ENCODE results near the gene MMEL1.

The MMEL1 gene

DNA sequence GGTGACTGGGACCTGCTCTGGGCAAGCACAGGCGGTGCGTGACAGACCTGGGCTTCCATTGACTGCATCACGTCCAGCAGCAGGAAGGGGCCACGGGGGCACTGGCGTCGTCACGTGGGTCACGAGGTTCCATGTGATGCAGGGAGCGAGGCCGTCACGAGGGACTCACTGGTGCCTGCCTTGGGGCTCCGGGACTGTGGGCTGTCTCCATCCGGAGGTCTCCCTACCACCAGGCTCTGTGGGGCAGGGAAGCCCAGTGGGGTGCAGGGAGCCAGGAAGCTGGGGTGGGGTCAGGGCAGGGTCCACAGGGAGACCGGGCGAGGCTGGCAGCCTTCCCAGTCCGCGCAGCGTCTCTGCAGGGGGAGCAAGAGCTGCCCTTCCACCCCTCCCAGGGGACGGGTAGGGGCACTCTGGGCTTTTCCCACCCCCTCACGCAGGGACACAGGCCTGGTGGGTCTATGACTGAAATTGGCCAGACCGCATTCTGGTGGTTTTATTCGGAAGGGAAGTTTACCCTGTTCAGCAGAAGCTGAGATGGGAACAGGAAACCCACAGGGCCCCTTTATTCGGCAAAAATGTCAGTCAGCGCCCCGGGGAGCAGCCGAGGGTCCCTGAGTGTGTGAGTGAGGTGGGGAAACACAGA lies 77.1 kb downstream of the MMEL1 start:
- peak overlapping the region; percentile 58 for H2BK12ac ChIP-seq (ENCODE audit: low read length)
- peaks cover 0 to 15% (median 0%) of the 10 kb centered on the region in 3 experiments for H3K27me3 ChIP-seq (ENCODE audit: control insufficient read depth in 3 of 3, insufficient read depth in 3 of 3, low read depth in 1 of 3, low read length in 3 of 3)

DNA sequence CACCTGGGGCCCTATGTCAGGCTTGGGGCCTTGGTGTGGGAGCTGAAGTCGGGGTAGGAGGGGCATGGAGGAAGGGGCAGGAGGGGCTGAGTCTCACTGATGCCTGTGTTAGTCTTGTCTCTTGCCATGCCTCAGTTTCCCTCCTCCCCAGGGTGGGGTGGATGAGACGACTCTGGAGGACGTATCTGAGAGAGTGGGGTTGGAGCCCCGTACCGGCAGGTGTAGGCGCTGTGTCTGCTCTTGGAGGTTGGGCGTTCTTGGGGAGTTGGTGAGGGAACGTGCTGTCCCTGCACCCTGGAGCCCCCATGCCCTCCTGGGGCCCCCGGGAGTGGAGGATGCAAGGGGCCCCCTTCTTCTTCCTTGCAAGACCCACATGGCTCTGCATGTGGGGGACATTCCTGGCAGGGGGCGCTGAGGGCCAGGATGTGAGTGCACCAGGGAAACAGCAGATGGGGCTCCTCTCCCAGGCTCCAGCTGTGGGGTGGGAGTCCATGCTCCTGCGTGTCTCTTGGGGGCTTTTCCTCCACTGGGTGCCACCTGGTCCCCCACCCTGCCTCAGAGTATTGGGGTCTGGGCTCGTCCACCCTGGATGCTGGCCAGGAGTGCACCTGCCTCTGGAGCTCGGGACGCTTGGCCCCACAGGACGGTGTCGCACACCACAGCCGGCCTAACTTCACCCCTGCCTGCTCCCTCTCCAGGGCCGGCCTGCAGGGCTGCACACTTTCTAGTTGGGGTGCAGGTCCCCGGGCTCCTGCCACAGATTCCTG lies 78.0 kb downstream of the MMEL1 start:
- Histone ChIP-seq H3K9me3 (replicated peaks in 1 of 2; ENCODE audit: control insufficient read depth in 2 of 2, insufficient read depth in 1 of 2, low read depth in 1 of 2, low read length in 2 of 2) (no peaks in the 10 kb centered on the region), H2BK15ac (ENCODE audit: low read length) (peak overlapping the region; percentile 100), H3K4ac (ENCODE audit: low read length) (peak overlapping the region; percentile 76), H2BK120ac (ENCODE audit: low read depth, low read length) (peak overlapping the region; percentile 91), H3K4me2 (ENCODE audit: insufficient read depth, low read length, poor library complexity, severe bottlenecking) (no peak overlapping the region), H3K23ac (ENCODE audit: low read depth, low read length, poor library complexity) (peak overlapping the region; percentile 65), H3K79me1 (ENCODE audit: low read depth, low read length) (peaks cover 2% of the 10 kb centered on the region), H3K9ac (ENCODE audit: low read depth, low read length, poor library complexity) (peak overlapping the region; percentile 15), H4K8ac (ENCODE audit: low read depth, low read length) (peak overlapping the region; percentile 82), H4K91ac (ENCODE audit: low read depth, low read length, poor library complexity) (no peak overlapping the region), H3K14ac (ENCODE audit: low read length) (no peak overlapping the region), H3K4me3 (ENCODE audit: low read length in 2 of 2) (no peak overlapping the region), H3K27ac (replicated peaks; ENCODE audit: low read length) (no peak overlapping the region), H3K18ac (ENCODE audit: low read length) (peak overlapping the region; percentile 98), H2BK5ac (ENCODE audit: low read length) (peak overlapping the region; percentile 62), H2AFZ (ENCODE audit: low read length) (no peak overlapping the region), H3K36me3 (replicated peaks in 1 of 2; ENCODE audit: control insufficient read depth in 2 of 2, insufficient read depth in 2 of 2, low read length in 2 of 2) (no peaks in the 10 kb centered on the region), H2BK12ac (ENCODE audit: low read length) (peak overlapping the region; percentile 86), H3K27me3 (ENCODE audit: control insufficient read depth in 3 of 3, insufficient read depth in 3 of 3, low read depth in 1 of 3, low read length in 3 of 3) (peaks cover 0 to 15% (median 0%) of the 10 kb centered on the region in 3 experiments), H3K4me1 (ENCODE audit: control insufficient read depth in 2 of 2, insufficient read depth in 1 of 2, low read depth in 1 of 2, low read length in 2 of 2) (peaks cover 7 to 15% of the 10 kb centered on the region in 2 donors), H2AK5ac (ENCODE audit: low read depth, low read length) (peak overlapping the region; percentile 100)
- WGBS, 2 donors (ENCODE audit: extremely low coverage in 2 of 2, insufficient read length in 2 of 2, insufficient replicate concordance in 1 of 2): no CpG with 5 or more reads among the region's 19 CpGs
- no peak for DNase-seq (ENCODE audit: low spot score)

More for the DNA sequence above, 77.1 kb downstream of the MMEL1 start:
- Histone ChIP-seq H2BK120ac (ENCODE audit: low read depth, low read length) (peak overlapping the region; percentile 91), H4K91ac (ENCODE audit: low read depth, low read length, poor library complexity) (peak overlapping the region; percentile 85), H3K4ac (ENCODE audit: low read length) (no peak overlapping the region), H2BK5ac (ENCODE audit: low read length) (peak overlapping the region; percentile 62), H3K4me1 (ENCODE audit: control insufficient read depth in 2 of 2, insufficient read depth in 1 of 2, low read depth in 1 of 2, low read length in 2 of 2) (peaks cover 7 to 15% of the 10 kb centered on the region in 2 donors), H3K9me3 (replicated peaks in 1 of 2; ENCODE audit: control insufficient read depth in 2 of 2, insufficient read depth in 1 of 2, low read depth in 1 of 2, low read length in 2 of 2) (no peaks in the 10 kb centered on the region), H2BK15ac (ENCODE audit: low read length) (peak overlapping the region; percentile 100), H3K27ac (replicated peaks; ENCODE audit: low read length) (no peak overlapping the region), H4K8ac (ENCODE audit: low read depth, low read length) (peak overlapping the region; percentile 3), H3K18ac (ENCODE audit: low read length) (peak overlapping the region; percentile 98), H3K4me3 (ENCODE audit: low read length in 2 of 2) (no peak overlapping the region), H3K79me1 (ENCODE audit: low read depth, low read length) (peaks cover 2% of the 10 kb centered on the region), H3K23ac (ENCODE audit: low read depth, low read length, poor library complexity) (peak overlapping the region; percentile 96), H2AFZ (ENCODE audit: low read length) (peak overlapping the region; percentile 85), H3K36me3 (replicated peaks in 1 of 2; ENCODE audit: control insufficient read depth in 2 of 2, insufficient read depth in 2 of 2, low read length in 2 of 2) (no peaks in the 10 kb centered on the region), H3K9ac (ENCODE audit: low read depth, low read length, poor library complexity) (peak overlapping the region; percentile 4), H3K14ac (ENCODE audit: low read length) (no peak overlapping the region), H3K4me2 (ENCODE audit: insufficient read depth, low read length, poor library complexity, severe bottlenecking) (no peak overlapping the region), H2AK5ac (ENCODE audit: low read depth, low read length) (peak overlapping the region; percentile 100)
- no CpG with 5 or more reads among the region's 26 CpGs for WGBS, 2 donors (ENCODE audit: extremely low coverage in 2 of 2, insufficient read length in 2 of 2, insufficient replicate concordance in 1 of 2)
- no peak for DNase-seq (ENCODE audit: low spot score)

DNA sequence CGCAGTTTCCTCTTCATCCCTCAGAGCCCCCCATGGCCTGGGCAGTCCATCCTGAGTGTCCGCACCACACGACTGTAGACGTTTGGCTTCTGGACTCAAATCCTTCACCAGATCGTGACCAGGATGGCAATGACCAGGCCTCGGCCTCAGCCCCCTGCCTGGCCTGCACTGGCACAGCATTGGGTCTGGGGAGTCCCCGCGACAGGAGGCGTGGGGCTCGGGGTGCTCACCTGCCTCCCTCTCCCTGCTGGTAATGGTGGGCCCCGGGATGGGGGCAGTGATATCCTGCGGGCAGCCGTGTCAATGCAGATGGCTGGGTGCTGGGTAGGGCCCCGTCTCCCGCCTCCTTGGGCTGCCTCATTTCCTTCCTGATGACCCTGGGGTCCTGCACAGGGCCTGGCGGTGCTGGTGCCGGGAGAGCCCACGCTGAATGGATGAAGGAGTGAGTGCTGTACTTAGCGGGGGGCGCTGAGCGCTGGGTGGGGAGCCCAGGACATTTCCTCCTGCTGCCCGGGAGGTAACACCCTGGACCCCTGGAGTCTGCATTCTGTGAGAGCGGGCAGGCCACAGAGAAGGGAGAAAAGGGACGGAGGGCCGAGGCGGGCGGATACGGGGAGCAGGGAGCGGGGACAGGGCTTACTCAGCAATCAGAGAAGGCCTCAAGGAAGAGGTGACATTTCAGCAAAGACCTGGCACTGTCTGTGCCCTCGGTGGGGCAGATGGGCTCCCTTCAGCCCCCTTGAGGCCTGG lies 78.8 kb downstream of the MMEL1 start:
- Histone ChIP-seq H2AK5ac (ENCODE audit: low read depth, low read length) (peak overlapping the region; percentile 100), H3K79me1 (ENCODE audit: low read depth, low read length) (peaks cover 2% of the 10 kb centered on the region), H3K23ac (ENCODE audit: low read depth, low read length, poor library complexity) (no peak overlapping the region), H3K9me3 (replicated peaks in 1 of 2; ENCODE audit: control insufficient read depth in 2 of 2, insufficient read depth in 1 of 2, low read depth in 1 of 2, low read length in 2 of 2) (no peaks in the 10 kb centered on the region), H3K18ac (ENCODE audit: low read length) (peak overlapping the region; percentile 35), H3K4me3 (ENCODE audit: low read length in 2 of 2) (no peak overlapping the region), H3K9ac (ENCODE audit: low read depth, low read length, poor library complexity) (peak overlapping the region; percentile 15), H3K27me3 (ENCODE audit: control insufficient read depth in 3 of 3, insufficient read depth in 3 of 3, low read depth in 1 of 3, low read length in 3 of 3) (peaks cover 0 to 14% (median 0%) of the 10 kb centered on the region in 3 experiments), H3K36me3 (replicated peaks in 1 of 2; ENCODE audit: control insufficient read depth in 2 of 2, insufficient read depth in 2 of 2, low read length in 2 of 2) (no peaks in the 10 kb centered on the region), H2BK15ac (ENCODE audit: low read length) (peak overlapping the region; percentile 47), H3K27ac (replicated peaks; ENCODE audit: low read length) (no peak overlapping the region), H4K8ac (ENCODE audit: low read depth, low read length) (no peak overlapping the region), H4K91ac (ENCODE audit: low read depth, low read length, poor library complexity) (no peak overlapping the region), H2BK120ac (ENCODE audit: low read depth, low read length) (no peak overlapping the region), H2BK5ac (ENCODE audit: low read length) (peak overlapping the region; percentile 62), H3K4me1 (ENCODE audit: control insufficient read depth in 2 of 2, insufficient read depth in 1 of 2, low read depth in 1 of 2, low read length in 2 of 2) (peaks cover 10 to 19% of the 10 kb centered on the region in 2 donors), H3K4me2 (ENCODE audit: insufficient read depth, low read length, poor library complexity, severe bottlenecking) (no peak overlapping the region), H2AFZ (ENCODE audit: low read length) (no peak overlapping the region), H2BK12ac (ENCODE audit: low read length) (peak overlapping the region; percentile 86), H3K4ac (ENCODE audit: low read length) (no peak overlapping the region), H3K14ac (ENCODE audit: low read length) (no peak overlapping the region)
- no CpG with 5 or more reads among the region's 30 CpGs for WGBS, 2 donors (ENCODE audit: extremely low coverage in 2 of 2, insufficient read length in 2 of 2, insufficient replicate concordance in 1 of 2)
- DNase-seq (ENCODE audit: low spot score): no peak

Measured in neuronal stem cell (in vitro differentiated cells).